AG09319 (cell line): ENCODE results near the gene CX3CL1.

Source experiments
- DNase-seq: peaks from one replicate; pipeline ENCODE4 v3.0.0-alpha.2; 2010; ENCODE audit warnings: low read depth; ENCODE audit errors: extremely low read depth
- CTCF ChIP-seq: IDR thresholded peaks from 2 replicates; pipeline ENCODE4 v1.5.1; 2011; ENCODE audit warnings: low read depth, mild to moderate bottlenecking, inconsistent platforms, low read length, moderate library complexity

The CX3CL1 gene

GRCh38 chr16:57405097-57405496 is 32.8 kb downstream of the CX3CL1 start:
- TF ChIP-seq CTCF = no peak
- DNase-seq = no peak

- no peak for DNase-seq
- TF ChIP-seq CTCF = no peak
Observed at GRCh38 chr16:57406881-57407280, 34.6 kb downstream of the CX3CL1 start.

GRCh38 chr16:57407521-57408353 is 35.4 kb downstream of the CX3CL1 start:
- no peak for DNase-seq
- TF ChIP-seq CTCF = no peak

GRCh38 chr16:57409065-57409464 is 36.8 kb downstream of the CX3CL1 start:
- DNase-seq = no peak
- no peak for TF ChIP-seq CTCF

- DNase-seq = no peak
- TF ChIP-seq CTCF = no peak
Observed at GRCh38 chr16:57409870-57410587, 37.7 kb downstream of the CX3CL1 start.

GRCh38 chr16:57411362-57411976 is 39.2 kb downstream of the CX3CL1 start:
- DNase-seq = no peak

More at GRCh38 chr16:57411362-57411976, 39.2 kb downstream of the CX3CL1 start:
- TF ChIP-seq CTCF = no peak
